HG02970 (cell line): ENCODE measurements around the gene YTHDC1.

Experiments
- ATAC-seq: cut with Tn5 transposase; IDR thresholded peaks from one replicate; pipeline ENCODE4 v1.9.1; 2021; ENCODE audit warnings: mild to moderate bottlenecking, moderate library complexity, moderate number of reproducible peaks; ENCODE audit not compliant: unreplicated experiment, low FRiP score

YTHDC1 gene

DNA sequence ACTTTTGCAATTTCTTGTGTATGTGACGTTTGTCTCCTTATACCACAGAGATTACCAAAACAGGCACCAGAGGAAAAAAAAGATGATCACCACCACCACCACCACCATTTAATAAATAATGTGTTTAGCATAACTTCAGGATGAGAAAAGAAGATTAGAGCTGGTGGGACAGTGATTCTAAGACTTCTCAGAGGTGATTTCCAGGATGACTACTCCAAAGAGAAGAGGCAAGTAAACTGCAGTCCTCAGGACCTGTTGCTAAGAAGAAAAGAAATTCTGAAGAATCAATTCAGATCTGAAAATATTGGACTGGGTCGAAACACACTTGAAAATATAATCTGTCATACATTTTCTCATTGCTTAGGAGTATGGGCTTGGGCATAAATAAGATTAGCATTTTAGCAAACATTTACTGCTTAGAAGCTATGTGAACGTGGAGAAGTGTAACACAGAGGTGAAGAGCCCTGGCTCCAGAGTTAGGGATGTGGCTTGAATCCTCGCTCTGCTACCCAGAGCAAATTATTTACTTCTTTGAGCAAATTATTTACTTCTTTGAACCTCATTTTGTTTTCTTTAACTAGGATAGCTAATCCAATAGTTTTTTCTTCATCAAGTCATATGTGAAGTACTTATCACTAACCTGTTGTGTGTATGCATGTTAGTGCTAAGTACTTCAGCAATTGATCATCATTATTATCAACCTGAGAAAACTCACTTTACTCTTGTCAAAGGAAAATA, 10.5 kb upstream of the YTHDC1 start:
- ATAC-seq = no peak

GRCh38 chr4:68359508-68359907, 9.6 kb upstream of the YTHDC1 start:
- ATAC-seq = peak; percentile 70

DNA sequence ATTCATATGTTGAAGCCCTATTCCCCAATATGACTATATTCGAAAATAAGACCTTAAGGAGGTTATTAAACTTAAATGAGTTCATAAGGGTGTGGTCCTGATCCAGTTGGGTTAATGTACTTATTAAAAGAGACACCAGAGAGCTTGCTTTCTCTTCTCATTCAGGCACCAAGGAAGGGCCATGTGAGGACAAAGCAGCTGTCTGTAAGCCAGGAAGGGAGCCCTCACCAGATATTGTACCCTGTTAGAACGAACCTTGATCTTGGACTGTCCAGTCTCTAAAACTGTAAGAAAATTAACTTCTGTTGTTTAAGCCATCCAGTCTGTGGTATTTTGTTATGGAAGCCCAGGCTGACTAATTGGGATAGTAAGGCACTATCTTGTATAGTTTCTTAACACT, 9.1 kb upstream of the YTHDC1 start:
- no peak for ATAC-seq

GRCh38 chr4:68352791-68353190, 2.9 kb upstream of the YTHDC1 start:
- no peak for ATAC-seq

- peak; percentile 23 for ATAC-seq
Observed at GRCh38 chr4:68349279-68349648, 626 bp downstream of the YTHDC1 start.

DNA sequence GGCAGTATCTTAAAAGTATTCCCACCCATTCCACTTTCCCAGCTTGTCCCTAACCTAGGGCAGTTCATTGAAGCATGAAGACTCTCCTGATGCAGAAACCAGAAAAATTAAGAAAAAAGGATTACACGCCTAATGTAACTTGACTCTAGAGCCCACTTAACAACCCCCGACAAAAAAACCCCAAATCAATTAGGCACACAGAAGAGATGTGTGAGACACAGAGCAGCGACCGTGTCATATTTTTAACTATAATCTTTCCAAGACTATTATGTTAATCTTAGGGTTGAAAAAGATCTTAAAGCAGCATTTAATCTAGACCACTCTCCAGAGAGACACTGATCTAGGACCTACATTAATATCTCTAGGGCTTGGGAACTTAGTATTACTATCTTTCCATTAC, 1.3 kb downstream of the YTHDC1 start:
- ATAC-seq = no peak

GRCh38 chr4:68347845-68348244, 2.0 kb downstream of the YTHDC1 start:
- ATAC-seq = no peak

- no peak for ATAC-seq
Observed at GRCh38 chr4:68346461-68346860, 3.4 kb downstream of the YTHDC1 start.

- ATAC-seq = no peak
Observed at GRCh38 chr4:68344785-68345184, 5.1 kb downstream of the YTHDC1 start.

GRCh38 chr4:68344049-68344448, 5.8 kb downstream of the YTHDC1 start:
- ATAC-seq = no peak

DNA sequence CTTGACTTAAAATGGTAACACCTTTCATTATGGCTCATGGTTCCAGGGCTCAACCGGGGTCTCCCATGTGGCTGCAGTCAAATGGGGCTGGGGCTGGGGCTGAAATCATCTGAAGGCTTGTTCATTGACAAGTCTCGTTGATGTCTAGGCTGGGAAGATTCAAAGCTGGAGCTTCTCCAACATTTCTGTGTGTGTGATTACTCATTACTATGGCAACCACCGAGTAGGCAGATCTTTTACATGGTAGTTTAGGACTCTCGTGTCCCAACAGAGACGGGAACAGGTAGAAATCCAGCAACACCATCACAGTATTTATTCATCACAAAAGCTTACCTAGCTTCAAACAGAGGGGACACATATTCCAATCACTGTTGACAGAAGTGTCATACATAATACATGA, 7.8 kb downstream of the YTHDC1 start:
- ATAC-seq = no peak

DNA sequence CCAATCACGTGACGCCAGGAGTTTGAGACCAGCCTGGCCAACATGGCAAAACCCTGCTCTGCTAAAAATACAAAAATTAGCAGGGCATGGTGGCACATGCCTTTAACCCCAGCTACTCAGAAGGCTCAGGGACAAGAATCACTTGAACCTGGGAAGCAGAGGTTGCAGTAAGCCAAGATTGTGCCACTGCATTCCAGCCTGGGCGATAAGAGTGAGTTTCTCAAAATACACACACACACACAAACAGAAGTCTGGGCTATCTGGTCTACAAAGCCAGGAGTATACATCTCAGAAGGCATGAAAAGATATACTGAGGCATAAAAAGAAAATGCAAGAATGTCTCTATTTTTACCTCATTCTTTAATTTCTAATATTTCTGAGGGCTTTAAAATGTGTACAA, 11.3 kb downstream of the YTHDC1 start:
- no peak for ATAC-seq

GRCh38 chr4:68337522-68337921, 12.4 kb downstream of the YTHDC1 start:
- ATAC-seq = no peak

- ATAC-seq = no peak
Observed at GRCh38 chr4:68337004-68337403, 12.9 kb downstream of the YTHDC1 start.

- ATAC-seq = no peak
Observed at GRCh38 chr4:68336530-68336929, 13.4 kb downstream of the YTHDC1 start.

- no peak for ATAC-seq
Observed at GRCh38 chr4:68326141-68326540, 23.7 kb downstream of the YTHDC1 start.

DNA sequence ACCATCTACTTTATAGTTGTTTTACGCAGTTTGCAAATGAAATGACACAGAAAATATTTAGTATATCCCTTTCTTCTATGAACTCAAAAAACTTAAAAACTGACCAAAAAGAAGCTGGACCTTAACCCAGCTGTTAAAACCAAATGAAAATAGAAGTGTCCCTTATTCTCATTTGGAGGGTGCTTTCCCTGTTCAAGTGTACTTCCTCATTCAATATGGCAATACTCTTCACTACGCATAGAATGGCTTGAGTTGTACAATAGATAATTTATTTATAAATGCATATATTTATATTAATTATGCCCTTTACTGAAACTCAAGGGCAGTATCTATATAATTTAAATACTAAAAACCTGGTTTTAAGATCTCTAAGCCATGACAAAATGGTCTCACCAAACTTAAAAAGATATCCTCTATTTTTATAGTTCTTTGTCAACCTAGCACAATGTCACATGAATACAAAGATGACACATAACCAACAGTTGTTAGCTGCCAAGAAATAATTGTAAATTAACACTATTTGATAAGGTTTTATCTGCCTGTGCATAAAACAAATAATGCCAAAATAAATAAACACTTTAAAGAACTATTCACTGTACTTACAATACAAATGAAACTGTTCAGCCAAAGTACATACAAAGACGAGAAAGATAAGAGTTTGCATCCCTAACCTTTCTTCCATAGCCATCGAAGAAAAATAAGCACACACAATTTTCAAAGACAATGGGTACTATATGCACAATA, 25.2 kb downstream of the YTHDC1 start:
- ATAC-seq = no peak

DNA sequence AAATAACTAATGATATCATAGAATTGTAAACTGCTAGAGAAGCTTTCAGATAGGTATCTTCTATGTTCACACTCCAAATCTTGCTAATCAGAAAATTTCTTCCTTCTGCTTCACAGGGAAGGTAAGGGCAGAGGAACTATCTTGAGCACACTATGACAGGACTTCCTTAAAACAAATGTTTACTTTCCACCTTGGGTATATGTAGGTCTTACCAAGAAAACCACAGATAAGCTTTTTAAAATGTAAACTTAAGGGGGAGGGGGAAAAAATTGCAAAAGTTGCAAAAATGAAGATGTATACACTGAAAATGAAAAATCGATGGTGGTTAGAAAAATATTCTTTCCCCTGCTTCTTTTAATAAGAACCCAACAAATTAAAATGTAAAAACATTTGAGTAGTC, 30.9 kb downstream of the YTHDC1 start:
- ATAC-seq = no peak

- no peak for ATAC-seq
Observed at GRCh38 chr4:68316193-68316969, 33.5 kb downstream of the YTHDC1 start.

DNA sequence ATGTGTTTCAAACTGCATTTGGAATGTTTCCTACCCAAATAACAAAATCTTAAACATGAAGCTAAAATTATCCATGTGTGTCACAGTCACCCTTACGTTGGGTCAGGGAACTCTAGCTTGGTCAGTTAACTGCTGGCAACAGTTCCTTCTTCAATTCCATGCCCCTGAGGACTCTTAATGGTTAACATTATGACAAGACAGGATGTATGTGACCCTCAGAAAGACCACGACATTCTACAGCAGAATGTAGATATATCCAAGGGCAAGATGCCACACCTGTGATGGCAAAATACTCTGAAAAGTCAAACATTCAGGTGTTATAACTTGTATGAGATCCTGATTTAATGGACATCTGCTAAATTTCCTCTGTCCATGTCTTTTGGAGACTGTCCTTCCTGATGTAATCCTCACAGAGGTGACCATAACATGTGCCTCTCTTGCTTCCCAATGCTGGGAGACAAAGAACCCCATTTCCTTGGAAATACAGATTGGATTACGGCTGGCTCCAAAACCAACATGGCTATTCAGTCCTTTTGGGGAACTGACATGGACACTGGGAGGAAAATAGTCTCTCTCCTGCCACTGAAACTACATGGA, 39.1 kb downstream of the YTHDC1 start:
- ATAC-seq = no peak

DNA sequence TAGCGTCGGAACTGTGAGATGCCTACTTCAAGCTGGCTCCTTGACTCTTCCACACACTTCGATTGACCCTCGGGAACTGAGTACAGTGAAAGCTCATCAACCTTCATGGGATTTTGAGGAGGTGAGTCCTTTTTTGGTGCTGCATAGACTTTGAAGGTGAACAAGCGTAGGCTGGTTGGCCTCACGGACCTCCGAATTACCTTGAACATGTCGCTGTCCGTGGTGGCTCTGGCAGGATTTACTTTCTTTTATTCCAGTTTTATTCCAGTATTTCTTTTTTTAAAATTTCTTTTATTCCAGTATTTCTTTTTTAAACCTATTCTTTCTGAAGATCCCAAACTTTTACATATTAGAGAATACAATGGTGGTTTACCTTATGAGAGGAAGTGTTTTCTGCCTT, 45.2 kb downstream of the YTHDC1 start:
- no peak for ATAC-seq
